Trophoblast cell (in vitro differentiated cells and primary cell): Measurements from ENCODE around the gene PPP3CB.

ENCODE experiments used
- DNase-seq, 2 donors: peaks; one replicate each; pipeline ENCODE4 v3.0.0-alpha.2; 2016
- H2AFZ ChIP-seq: 2 replicates; pipeline ENCODE4 v1.6.1; 2013; ENCODE audit warnings: low read length, moderate library complexity, mild to moderate bottlenecking; ENCODE audit not compliant: insufficient read depth, poor library complexity
- H2AK5ac ChIP-seq: 2 replicates; pipeline ENCODE4 v1.6.1; 2013; ENCODE audit warnings: mild to moderate bottlenecking, low read length
- H2BK120ac ChIP-seq: 2 replicates; pipeline ENCODE4 v1.6.1; 2013; ENCODE audit warnings: low read length, mild to moderate bottlenecking, moderate library complexity; ENCODE audit not compliant: insufficient read depth, poor library complexity
- H2BK12ac ChIP-seq: 2 replicates; pipeline ENCODE4 v1.6.1; 2013; ENCODE audit warnings: mild to moderate bottlenecking, low read length, moderate library complexity
- H2BK5ac ChIP-seq: 2 replicates; pipeline ENCODE4 v1.6.1; 2013; ENCODE audit warnings: low read length, low read depth, moderate library complexity, mild to moderate bottlenecking; ENCODE audit not compliant: poor library complexity
- H3K14ac ChIP-seq: 2 replicates; pipeline ENCODE4 v1.6.1; 2013; ENCODE audit warnings: mild to moderate bottlenecking, low read length
- H3K18ac ChIP-seq: 2 replicates; pipeline ENCODE4 v1.6.1; 2013; ENCODE audit warnings: mild to moderate bottlenecking, low read length
- H3K23ac ChIP-seq: 2 replicates; pipeline ENCODE4 v1.6.1; 2013; ENCODE audit warnings: low read length
- H3K27ac ChIP-seq: 2 replicates; pipeline ENCODE4 v1.5.1; 2013; ENCODE audit warnings: low read depth, mild to moderate bottlenecking, inconsistent platforms, low read length, moderate library complexity
- H3K27me3 ChIP-seq: 2 replicates; pipeline ENCODE4 v1.6.1; 2013; ENCODE audit warnings: inconsistent platforms, mild to moderate bottlenecking, low read length, moderate library complexity; ENCODE audit not compliant: insufficient read depth
- H3K36me3 ChIP-seq, 2 experiments: 1 replicate in 1 of 2; 2 replicates in 1 of 2; pipeline ENCODE4 v1.6.1; 2013; ENCODE audit warnings: low read length in 2 of 2, mild to moderate bottlenecking in 2 of 2, moderate library complexity in 1 of 2; ENCODE audit not compliant: insufficient read depth in 2 of 2, control insufficient read depth in 1 of 2
- H3K4ac ChIP-seq: 2 replicates; pipeline ENCODE4 v1.6.1; 2013; ENCODE audit warnings: low read depth, mild to moderate bottlenecking, low read length, moderate library complexity
- H3K4me1 ChIP-seq, 2 experiments: 1 replicate in 1 of 2; 2 replicates in 1 of 2; pipeline ENCODE4 v1.6.1; 2013; ENCODE audit warnings: low read length in 2 of 2, mild to moderate bottlenecking in 2 of 2, moderate library complexity in 1 of 2; ENCODE audit not compliant: insufficient read depth in 2 of 2, control insufficient read depth in 1 of 2
- H3K4me2 ChIP-seq: 2 replicates; pipeline ENCODE4 v1.6.1; 2013; ENCODE audit warnings: inconsistent platforms, mild to moderate bottlenecking, low read length, moderate library complexity
- H3K4me3 ChIP-seq: 2 replicates; pipeline ENCODE4 v1.5.1; 2013; ENCODE audit warnings: mild to moderate bottlenecking, low read depth, low read length, inconsistent platforms
- H3K79me1 ChIP-seq: one replicate; pipeline ENCODE4 v1.6.1; 2013; ENCODE audit warnings: low read length
- H3K79me2 ChIP-seq: 2 replicates; pipeline ENCODE4 v1.6.1; 2013; ENCODE audit warnings: low read length, mild to moderate bottlenecking; ENCODE audit not compliant: control insufficient read depth, insufficient read depth, poor library complexity
- H3K9ac ChIP-seq: 2 replicates; pipeline ENCODE4 v1.6.1; 2013; ENCODE audit warnings: mild to moderate bottlenecking, low read length
- H3K9me3 ChIP-seq: 2 replicates; pipeline ENCODE4 v1.6.1; 2013; ENCODE audit warnings: low read depth, mild to moderate bottlenecking, control low read depth, inconsistent platforms, low read length; ENCODE audit not compliant: insufficient read depth
- H4K12ac ChIP-seq: 2 replicates; pipeline ENCODE4 v1.6.1; 2013; ENCODE audit warnings: low read depth, mild to moderate bottlenecking, low read length, moderate library complexity
- H4K8ac ChIP-seq: 2 replicates; pipeline ENCODE4 v1.6.1; 2013; ENCODE audit warnings: low read depth, mild to moderate bottlenecking, low read length, moderate library complexity
- H4K91ac ChIP-seq: one replicate; pipeline ENCODE4 v1.6.1; 2013; ENCODE audit warnings: low read depth, mild to moderate bottlenecking, low read length, moderate library complexity
- WGBS: extraction: QIAGEN DNeasy Blood & Tissue Kit; methylation state at CpG from one replicate; pipeline ENCODE4 v1.1.7; 2013; ENCODE audit warnings: missing lambda C conversion rate; ENCODE audit not compliant: insufficient read length, insufficient coverage; ENCODE audit errors: extremely low coverage; 5-methylcytosine and 5-hydroxymethylcytosine counted together

The PPP3CB gene

DNA sequence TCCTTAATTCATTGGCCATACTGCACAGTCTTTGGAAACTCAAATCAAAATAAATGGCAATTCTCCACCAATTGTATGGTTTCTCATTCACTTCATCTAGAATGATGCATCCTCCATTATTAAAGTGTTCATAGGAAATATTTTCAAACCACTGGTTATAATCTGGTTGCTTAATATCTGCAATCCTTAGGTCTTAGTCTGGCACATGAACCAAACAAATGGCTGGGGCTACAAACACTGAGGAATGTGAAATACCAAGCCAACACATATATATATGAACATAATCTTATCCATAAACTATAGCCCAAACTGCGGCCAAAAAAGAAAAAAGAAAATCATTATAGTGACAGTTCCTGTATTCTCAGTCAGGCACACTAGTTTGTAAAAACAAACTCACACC lies 56.8 kb downstream of the PPP3CB start:
- Histone ChIP-seq H2AK5ac (no peak overlapping the region), H2BK120ac (no peak overlapping the region), H2BK5ac (no peak overlapping the region), H3K4me1 (no peaks in the 10 kb centered on the region), H4K8ac (no peak overlapping the region), H2AFZ (no peak overlapping the region), H3K27ac (no peak overlapping the region), H3K79me1 (no peaks in the 10 kb centered on the region), H4K91ac (no peak overlapping the region), H3K4me3 (no peak overlapping the region), H3K14ac (no peak overlapping the region), H2BK12ac (no peak overlapping the region), H3K18ac (no peak overlapping the region), H3K4me2 (no peak overlapping the region), H3K9me3 (no peaks in the 10 kb centered on the region), H3K36me3 (peaks cover 4 to 6% of the 10 kb centered on the region in 2 experiments), H3K79me2 (no peaks in the 10 kb centered on the region), H3K9ac (no peak overlapping the region), H4K12ac (no peak overlapping the region), H3K27me3 (no peaks in the 10 kb centered on the region), H3K23ac (no peak overlapping the region), H3K4ac (no peak overlapping the region)
- WGBS = no CpG with 5 or more reads among the region's 1 CpG
- DNase-seq = no peak

DNA sequence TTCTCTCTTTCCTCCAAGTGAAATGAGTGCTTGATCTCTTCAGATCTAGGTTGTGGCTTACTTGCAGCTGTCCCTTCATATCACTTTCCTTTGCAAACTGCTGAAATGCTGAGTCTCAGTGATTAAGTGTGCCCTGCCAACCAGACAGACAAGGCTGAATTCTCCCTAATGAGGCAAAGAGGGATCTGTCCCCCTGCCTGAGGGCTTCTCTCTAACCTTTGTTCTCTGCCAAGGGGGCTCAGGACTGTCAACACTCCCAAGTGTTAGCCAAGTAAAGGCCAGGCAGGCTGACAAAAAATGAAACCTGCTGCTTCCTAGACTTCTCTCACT lies 62.3 kb downstream of the PPP3CB start, which contains the start of gene MSS51:
Gene MSS51, minus strand, starts transcription at position 24 of the 330 bp plus-strand sequence. CDS start 5,277 bp downstream, outside the sequence.
- H2BK12ac ChIP-seq = no peak within 1 kb of the TSS
- H3K27me3 ChIP-seq = no peaks in the 10 kb centered on the region
- H2BK5ac ChIP-seq = no peak within 1 kb of the TSS
- H3K27ac ChIP-seq = no peak within 1 kb of the TSS
- no peak within 1 kb of the TSS for H4K91ac ChIP-seq
- H3K4me2 ChIP-seq = no peak within 1 kb of the TSS
- peaks cover 0 to 6% of the 10 kb centered on the region in 2 experiments for H3K4me1 ChIP-seq
- no peak within 1 kb of the TSS for H2AFZ ChIP-seq
- no peaks in the 10 kb centered on the region for H3K79me2 ChIP-seq
- H3K14ac ChIP-seq = no peak within 1 kb of the TSS
- H4K12ac ChIP-seq = no peak within 1 kb of the TSS
- no peak within 1 kb of the TSS for H4K8ac ChIP-seq
- H3K18ac ChIP-seq = no peak within 1 kb of the TSS
- H3K36me3 ChIP-seq = peaks cover 4 to 5% of the 10 kb centered on the region in 2 experiments
- no peaks in the 10 kb centered on the region for H3K79me1 ChIP-seq
- H2BK120ac ChIP-seq = no peak within 1 kb of the TSS
- DNase-seq = no peak
- no peak within 1 kb of the TSS for H3K4ac ChIP-seq
- H3K23ac ChIP-seq = no peak within 1 kb of the TSS
- no peak within 1 kb of the TSS for H3K4me3 ChIP-seq
- H2AK5ac ChIP-seq = no peak within 1 kb of the TSS
- H3K9ac ChIP-seq = no peak within 1 kb of the TSS
- no peaks in the 10 kb centered on the region for H3K9me3 ChIP-seq

DNA sequence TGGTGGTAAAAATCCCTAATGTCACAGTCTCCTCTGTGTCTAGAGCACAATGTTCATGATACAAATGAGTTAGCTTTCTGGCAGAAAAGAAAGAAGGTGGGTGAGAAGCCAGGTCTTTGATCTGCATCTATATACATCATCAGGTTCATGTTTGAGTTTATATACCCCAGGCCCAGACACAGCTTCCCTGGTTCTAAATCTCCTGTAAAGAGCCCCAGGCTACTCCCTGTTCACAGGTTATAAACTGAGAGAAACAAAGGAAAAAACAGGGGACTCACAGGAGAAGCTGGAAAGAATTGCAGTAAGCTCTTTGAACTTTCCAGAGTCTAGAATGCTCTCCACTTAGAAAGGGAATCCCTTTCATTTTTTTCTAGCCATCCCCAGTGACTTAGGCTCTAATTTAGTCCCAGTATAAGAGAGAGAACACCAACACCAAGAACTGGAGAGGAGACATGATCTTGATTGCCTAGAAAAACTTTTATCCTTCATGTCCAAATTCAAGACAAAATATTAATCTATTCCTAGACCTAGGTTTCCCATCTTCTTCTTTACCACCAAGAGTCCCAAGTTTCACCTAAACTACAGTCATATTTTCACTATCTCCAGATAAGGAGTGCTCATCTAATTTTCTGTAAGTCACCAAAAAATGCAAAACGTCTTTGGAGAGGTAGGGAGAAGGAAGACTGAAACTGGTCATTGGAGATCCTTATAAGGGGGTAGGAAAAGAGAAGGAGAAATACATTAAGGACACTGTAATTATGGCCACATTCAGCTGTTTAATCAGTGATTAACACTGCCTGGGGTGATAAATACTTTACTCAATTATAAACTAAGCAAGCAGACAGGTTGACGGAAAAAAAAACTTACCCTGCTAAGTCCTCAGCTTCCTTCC lies 62.9 kb downstream of the PPP3CB start:
- WGBS = no CpG with 5 or more reads among the region's 2 CpGs
- Histone ChIP-seq H3K14ac (no peak overlapping the region), H3K27ac (no peak overlapping the region), H3K4me2 (no peak overlapping the region), H3K4ac (no peak overlapping the region), H3K9ac (no peak overlapping the region), H2BK120ac (no peak overlapping the region), H2AFZ (no peak overlapping the region), H3K23ac (no peak overlapping the region), H3K36me3 (peaks cover 4% of the 10 kb centered on the region in 2 experiments), H3K18ac (no peak overlapping the region), H3K4me3 (no peak overlapping the region), H3K27me3 (no peaks in the 10 kb centered on the region), H2BK12ac (no peak overlapping the region), H2BK5ac (no peak overlapping the region), H3K4me1 (peaks cover 0 to 6% of the 10 kb centered on the region in 2 experiments), H4K12ac (no peak overlapping the region), H3K79me2 (no peaks in the 10 kb centered on the region), H4K8ac (no peak overlapping the region), H4K91ac (no peak overlapping the region), H3K9me3 (no peaks in the 10 kb centered on the region), H3K79me1 (no peaks in the 10 kb centered on the region), H2AK5ac (no peak overlapping the region)
- no peak for DNase-seq

DNA sequence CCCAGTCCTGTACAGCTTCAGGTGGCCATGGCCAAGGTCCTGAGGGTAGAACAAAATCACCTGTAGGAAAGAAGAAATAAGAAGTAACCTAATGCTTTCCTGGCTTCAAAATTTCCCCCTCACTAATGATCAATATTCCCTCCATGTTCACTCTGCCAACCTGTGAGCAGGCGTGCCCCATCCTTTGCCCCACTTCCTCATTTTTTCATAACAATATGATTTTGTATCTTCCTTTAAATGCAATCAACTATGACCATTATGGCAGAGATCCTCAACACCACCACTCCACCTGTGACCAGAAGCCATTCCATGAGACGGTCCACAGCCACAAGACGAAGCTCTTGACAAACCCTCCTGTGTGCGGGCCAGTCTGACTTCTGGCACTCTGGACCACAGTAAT lies 69.5 kb downstream of the PPP3CB start:
- no peak overlapping the region for H2BK5ac ChIP-seq
- no peak overlapping the region for H3K4ac ChIP-seq
- H3K23ac ChIP-seq = no peak overlapping the region
- no peaks in the 10 kb centered on the region for H3K79me2 ChIP-seq
- H2BK120ac ChIP-seq = no peak overlapping the region
- peaks cover 16 to 25% of the 10 kb centered on the region in 2 experiments for H3K36me3 ChIP-seq
- no peaks in the 10 kb centered on the region for H3K27me3 ChIP-seq
- H4K91ac ChIP-seq = no peak overlapping the region
- H3K9me3 ChIP-seq = no peaks in the 10 kb centered on the region
- no CpG with 5 or more reads among the region's 4 CpGs for WGBS
- no peak overlapping the region for H3K9ac ChIP-seq
- peaks cover 0 to 3% of the 10 kb centered on the region in 2 experiments for H3K4me1 ChIP-seq
- no peak overlapping the region for H2BK12ac ChIP-seq
- no peaks in the 10 kb centered on the region for H3K79me1 ChIP-seq
- no peak overlapping the region for H3K14ac ChIP-seq
- no peak overlapping the region for H3K27ac ChIP-seq
- no peak overlapping the region for H2AK5ac ChIP-seq
- no peak overlapping the region for H3K18ac ChIP-seq
- no peak overlapping the region for H3K4me3 ChIP-seq
- no peak overlapping the region for H2AFZ ChIP-seq
- no peak overlapping the region for H4K12ac ChIP-seq
- H4K8ac ChIP-seq = no peak overlapping the region
- DNase-seq = no peak
- no peak overlapping the region for H3K4me2 ChIP-seq
